H1 (cell line): ENCODE measurements around the gene CFAP221. TPM values are rescaled to one million over a fixed set of nuclear protein-coding genes. Genes with fewer than 3 reads are reported as not detected.

Experiments
- CTCF ChIA-PET: fragments of 300-600 bp; sonication (Branson Sonifier 250); formaldehyde crosslinking; loops from one replicate; lab custom pipeline; 2021; ENCODE audit not compliant: partially characterized antibody; lab: Charles Lee
- POLR2A ChIA-PET: fragments of 300-600 bp; sonication (Branson Sonifier 250); formaldehyde crosslinking; loops from one replicate; lab custom pipeline; 2021; ENCODE audit warnings: inconsistent platforms; ENCODE audit not compliant: partially characterized antibody; lab: Charles Lee
- DNase-seq, 2 experiments: peaks; one replicate each; pipeline versions ENCODE4 v3.0.0 to v3.0.0-alpha.2; 2010 to 2022; ENCODE audit warnings: low spot score in 2 of 2, low read depth in 1 of 2, mixed read lengths in 1 of 2
- FAIRE-seq: peaks from 2 replicates; lab custom pipeline; 2011; peaks lifted over from hg19 to GRCh38; lab: Jason Lieb, UNC
- H2AFZ ChIP-seq: 2 replicates; pipeline ENCODE4 v1.8.1; 2012; ENCODE audit warnings: low read length, inconsistent platforms
- H2AK5ac ChIP-seq: 2 replicates; pipeline ENCODE4 v1.6.1; 2013; ENCODE audit warnings: low read depth, low read length
- H2BK120ac ChIP-seq: replicated peaks from 2 replicates; pipeline ENCODE3; 2013; ENCODE audit warnings: low read depth, low read length, inconsistent platforms
- H2BK12ac ChIP-seq: 2 replicates; pipeline ENCODE4 v1.6.1; 2013; ENCODE audit warnings: low read depth, low read length
- H2BK15ac ChIP-seq: 2 replicates; pipeline ENCODE4 v1.6.1; 2013; ENCODE audit warnings: low read length
- H2BK20ac ChIP-seq: 2 replicates; pipeline ENCODE4 v1.6.1; 2013; ENCODE audit warnings: low read length
- H2BK5ac ChIP-seq: 2 replicates; pipeline ENCODE4 v1.6.1; 2013; ENCODE audit warnings: low read depth, low read length
- H3K14ac ChIP-seq: 2 replicates; pipeline ENCODE4 v1.6.1; 2013; ENCODE audit warnings: inconsistent platforms; ENCODE audit not compliant: insufficient read length
- H3K18ac ChIP-seq: 2 replicates; pipeline ENCODE4 v1.6.1; 2013; ENCODE audit warnings: low read length; ENCODE audit errors: extremely low read depth
- H3K23ac ChIP-seq: 2 replicates; pipeline ENCODE4 v1.6.1; 2013; ENCODE audit warnings: inconsistent platforms; ENCODE audit not compliant: insufficient read length
- H3K23me2 ChIP-seq: 2 replicates; pipeline ENCODE4 v1.6.1; 2013; ENCODE audit warnings: low read depth, low read length
- H3K27ac ChIP-seq: 2 replicates; pipeline ENCODE4 v1.6.1; 2011; ENCODE audit warnings: low read depth, low read length, inconsistent platforms
- H3K27me3 ChIP-seq, 4 experiments: replicated peaks in 1 of 4; 1 replicate in 1 of 4; 2 replicates in 3 of 4; pipeline versions ENCODE4 v1.6.1 to v1.8.1; 2011 to 2013; ENCODE audit warnings: low read length in 3 of 4, mild to moderate bottlenecking in 3 of 4, inconsistent platforms in 2 of 4, mixed read lengths in 2 of 4, moderate library complexity in 1 of 4; ENCODE audit not compliant: control insufficient read depth in 3 of 4, insufficient read depth in 3 of 4; ENCODE audit errors: extremely low read depth in 1 of 4
- H3K36me3 ChIP-seq, 4 experiments: 2 replicates each; pipeline versions ENCODE4 v1.6.1 to v1.8.1; 2011 to 2013; ENCODE audit warnings: mild to moderate bottlenecking in 4 of 4, low read length in 3 of 4, moderate library complexity in 2 of 4, control low read depth in 1 of 4, inconsistent platforms in 1 of 4; ENCODE audit not compliant: insufficient read depth in 4 of 4, control insufficient read depth in 2 of 4
- H3K4ac ChIP-seq: replicated peaks from 2 replicates; pipeline ENCODE3; 2013; ENCODE audit warnings: low read length, low read depth, mixed read lengths, inconsistent platforms; ENCODE audit not compliant: insufficient read length
- H3K4me1 ChIP-seq, 4 experiments: replicated peaks in 1 of 4; 1 replicate in 1 of 4; 2 replicates in 3 of 4; pipeline versions ENCODE4 v1.6.1 to v1.8.1; 2011 to 2013; ENCODE audit warnings: low read length in 3 of 4, inconsistent platforms in 2 of 4, mixed read lengths in 1 of 4; ENCODE audit not compliant: insufficient read depth in 4 of 4, control insufficient read depth in 3 of 4
- H3K4me2 ChIP-seq, 2 experiments: 2 replicates each; pipeline versions ENCODE4 v1.6.1 to v1.8.1; 2011 to 2013; ENCODE audit warnings: low read depth in 2 of 2, low read length in 2 of 2, control low read depth in 1 of 2, inconsistent platforms in 1 of 2, mild to moderate bottlenecking in 1 of 2; ENCODE audit not compliant: insufficient read depth in 1 of 2
- H3K4me3 ChIP-seq, 4 experiments: fragments of 200-600, 300-600 bp in 1 of 4; sonication (generic), shearing (Covaris generic), sonication (Bioruptor Twin) in 1 of 4; 2 replicates each; pipeline versions ENCODE4 v1.5.1 to v1.8.1; 2011 to 2016; ENCODE audit warnings: low read length in 4 of 4, low read depth in 3 of 4, control low read depth in 2 of 4, inconsistent platforms in 2 of 4, mild to moderate bottlenecking in 2 of 4, mixed read lengths in 1 of 4, moderate library complexity in 1 of 4; ENCODE audit not compliant: insufficient read depth in 2 of 4; ENCODE audit errors: extremely low read depth in 1 of 4
- H3K56ac ChIP-seq: replicated peaks from 2 replicates; pipeline ENCODE3; 2013; ENCODE audit warnings: low read depth, mild to moderate bottlenecking, mixed read lengths, low read length, inconsistent platforms; ENCODE audit not compliant: insufficient read length
- H3K79me1 ChIP-seq: 2 replicates; pipeline ENCODE4 v1.6.1; 2013; ENCODE audit warnings: low read depth, low read length, control low read depth
- H3K79me2 ChIP-seq, 2 experiments: 2 replicates each; pipeline versions ENCODE4 v1.6.1 to v1.8.1; 2012 to 2013; ENCODE audit warnings: low read length in 2 of 2, mild to moderate bottlenecking in 2 of 2, inconsistent platforms in 1 of 2; ENCODE audit not compliant: insufficient read depth in 2 of 2, control insufficient read depth in 1 of 2
- H3K9ac ChIP-seq, 4 experiments: replicated peaks in 1 of 4; 1 replicate in 1 of 4; 2 replicates in 3 of 4; pipeline versions ENCODE4 v1.6.1 to v1.8.1; 2011 to 2013; ENCODE audit warnings: low read depth in 3 of 4, low read length in 3 of 4, control low read depth in 2 of 4, mild to moderate bottlenecking in 2 of 4, moderate library complexity in 2 of 4, inconsistent platforms in 1 of 4; ENCODE audit errors: extremely low read depth in 1 of 4
- H3K9me3 ChIP-seq, 2 experiments: 2 replicates each; pipeline versions ENCODE4 v1.6.1 to v1.8.1; 2012 to 2013; ENCODE audit warnings: mild to moderate bottlenecking in 2 of 2, moderate library complexity in 2 of 2, control low read depth in 1 of 2, inconsistent platforms in 1 of 2, low read depth in 1 of 2, low read length in 1 of 2, mixed read lengths in 1 of 2; ENCODE audit not compliant: insufficient read depth in 2 of 2
- H4K20me1 ChIP-seq, 2 experiments: replicated peaks in 1 of 2; 2 replicates each; pipeline versions ENCODE3 to v1.8.1; 2011 to 2013; ENCODE audit warnings: inconsistent platforms in 2 of 2, low read length in 2 of 2, mild to moderate bottlenecking in 1 of 2; ENCODE audit not compliant: insufficient read depth in 2 of 2, control insufficient read depth in 1 of 2
- H4K5ac ChIP-seq: 2 replicates; pipeline ENCODE4 v1.6.1; 2013; ENCODE audit warnings: low read length, low read depth, mixed read lengths, inconsistent platforms; ENCODE audit not compliant: insufficient read length
- H4K8ac ChIP-seq: 2 replicates; pipeline ENCODE4 v1.8.0; 2013; ENCODE audit warnings: mild to moderate bottlenecking, moderate library complexity, low read length, inconsistent platforms; ENCODE audit not compliant: insufficient read depth; ENCODE audit errors: extremely low read depth
- H4K91ac ChIP-seq: replicated peaks from 2 replicates; pipeline ENCODE3; 2013; ENCODE audit warnings: low read length, mixed read lengths, inconsistent platforms; ENCODE audit not compliant: insufficient read length
- HDAC2 ChIP-seq, 2 experiments: fragments of 300-600 bp in 1 of 2; sonication (generic) in 1 of 2; IDR thresholded peaks; 2 replicates each; pipeline ENCODE4 v1.6.1; 2011 to 2012; ENCODE audit warnings: low read depth in 2 of 2, low read length in 2 of 2, mild to moderate bottlenecking in 2 of 2, moderate library complexity in 2 of 2, borderline replicate concordance in 1 of 2, inconsistent platforms in 1 of 2
- RXRA ChIP-seq: IDR thresholded peaks from 2 replicates; pipeline ENCODE4 v1.6.1; 2011; ENCODE audit warnings: low read depth, mild to moderate bottlenecking, low read length, moderate library complexity; ENCODE audit not compliant: insufficient read depth
- SP2 ChIP-seq: IDR thresholded peaks from 2 replicates; pipeline ENCODE4 v1.6.1; 2012; ENCODE audit warnings: mild to moderate bottlenecking, low read length, inconsistent platforms
- TCF12 ChIP-seq: IDR thresholded peaks from 2 replicates; pipeline ENCODE4 v1.6.1; 2011; ENCODE audit warnings: low read depth, mild to moderate bottlenecking, low read length
- YY1 ChIP-seq: IDR thresholded peaks from 2 replicates; pipeline ENCODE4 v1.6.1; 2011; ENCODE audit warnings: low read depth, mild to moderate bottlenecking, low read length
- polyA plus RNA-seq, 7 experiments: library from polyadenylated mRNA; depleted of rRNA in 3 of 7; stranded (reverse) in 5 of 7; unstranded in 2 of 7; fragments of >200 nt in 5 of 7; fragments of 200-250 nt in 2 of 7; gene quantifications; 1 replicate in 5 of 7; 2 replicates in 1 of 7; 4 replicates in 1 of 7; pipeline versions ENCODE4 v1.2.1 to v1.2.3, GENCODE V29; 2011 to 2013; ENCODE audit warnings: missing spikeins in 2 of 7, mixed read lengths in 2 of 7
- total RNA-seq: library from RNA; stranded (reverse); fragmentation: NEBNext Ultra II Directional; extraction: Animal tissue kit (Norgen Biotek cat#: 25700); gene quantifications from 2 replicates; pipeline ENCODE4 v1.2.1, GENCODE V29; 2021

Gene CFAP221
- total and polyA plus RNA-seq, 2 of the 8 experiments (the other 6 are each of a cell fraction or from before 2014, with no cell fraction given), result 0.14 to 0.71 TPM

DNA sequence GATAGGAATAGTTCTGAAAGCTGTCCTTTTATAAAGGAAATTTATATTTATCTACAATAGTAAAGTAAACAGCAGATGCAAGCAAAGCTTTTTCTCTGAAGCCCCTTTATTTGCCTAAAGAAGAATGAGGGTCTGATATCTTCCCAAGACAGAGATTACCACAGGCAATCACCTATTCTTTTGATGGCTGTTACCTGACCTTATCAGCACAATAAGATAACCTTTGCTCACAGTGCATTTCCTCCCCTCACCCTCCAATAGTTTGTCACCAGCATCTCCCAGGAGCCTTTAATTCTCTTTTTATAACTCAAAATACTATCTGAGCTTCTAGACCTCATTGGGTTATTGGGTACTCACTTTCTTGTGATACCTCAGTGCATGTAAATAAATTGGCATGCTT lies 6.5 kb upstream of the CFAP221 start:
- no peak overlapping the region for H2BK12ac ChIP-seq
- H4K20me1 ChIP-seq, result no peaks in the 10 kb centered on the region
- no peak for DNase-seq
- no peak overlapping the region for H3K4me3 ChIP-seq
- no peak overlapping the region for H2AK5ac ChIP-seq
- H4K91ac ChIP-seq, result no peak overlapping the region
- H2BK5ac ChIP-seq, result no peak overlapping the region
- H3K4me2 ChIP-seq, result no peak overlapping the region
- H3K27ac ChIP-seq, result no peak overlapping the region
- no peaks in the 10 kb centered on the region for H3K23me2 ChIP-seq
- no peak overlapping the region for H3K23ac ChIP-seq
- no peak overlapping the region for H4K5ac ChIP-seq
- no peak overlapping the region for H2BK120ac ChIP-seq
- H3K36me3 ChIP-seq, result no peaks in the 10 kb centered on the region
- no peak overlapping the region for H3K4ac ChIP-seq
- no peak overlapping the region for H4K8ac ChIP-seq
- peaks cover 0 to 5% of the 10 kb centered on the region in 2 experiments; a peak in 1 of 4 replicates for H3K9me3 ChIP-seq
- H3K79me2 ChIP-seq, result no peaks in the 10 kb centered on the region
- no peak overlapping the region for H2AFZ ChIP-seq
- H3K4me1 ChIP-seq, result no peaks in the 10 kb centered on the region
- ChIA-PET CTCF (interaction anchor here (1.0 to 1.6 kb wide), 3 partner anchors 8 to 40 kb away, joined by 3 to 4 read pairs (median 3); partner anchors contain the start of gene SCTR), POLR2A (no interaction called here)
- H3K9ac ChIP-seq, result no peak overlapping the region
- no peak for FAIRE-seq
- H3K56ac ChIP-seq, result no peak overlapping the region
- no peaks in the 10 kb centered on the region for H3K79me1 ChIP-seq
- no peak overlapping the region for H3K14ac ChIP-seq
- no peaks in the 10 kb centered on the region for H3K27me3 ChIP-seq
- H3K18ac ChIP-seq, result no peak overlapping the region
- H2BK20ac ChIP-seq, result no peak overlapping the region
- no peak overlapping the region for H2BK15ac ChIP-seq
- no peak for TF ChIP-seq RXRA
- no peak for TF ChIP-seq SP2
- no peak for TF ChIP-seq TCF12
- no peak for TF ChIP-seq YY1
- TF ChIP-seq HDAC2 (IDR thresholded peaks at IDR 0.05; ENCODE audit: borderline replicate concordance in 1 of 2, low read depth in 2 of 2, low read length in 2 of 2), result no peak
